Measurements from ENCODE around the gene UNC5B.

DNA sequence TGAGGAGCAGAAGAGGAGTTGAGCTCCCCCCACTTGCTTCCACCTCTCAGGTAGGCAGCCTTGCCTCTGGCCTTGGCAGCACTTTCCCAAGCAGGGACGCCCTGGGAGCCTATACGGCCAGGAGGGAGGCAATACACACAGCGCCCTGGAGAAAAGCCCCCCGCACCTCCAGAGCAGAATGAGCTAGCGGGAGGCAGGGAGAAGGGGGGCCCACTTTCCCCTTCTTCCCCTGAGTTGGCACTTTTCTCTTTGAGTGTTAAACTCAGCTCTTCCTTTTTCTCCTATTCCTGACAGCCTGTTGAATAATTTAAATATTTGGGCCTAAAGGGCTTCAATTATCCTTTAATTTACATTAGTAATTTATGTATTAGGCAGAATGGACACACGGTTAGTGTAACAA lies 35.8 kb downstream of the UNC5B start:
- TF ChIP-seq TAF1 (IDR thresholded peaks at IDR 0.05; ENCODE audit: borderline replicate concordance, low read depth, low read length) = no peak
- TF ChIP-seq POLR2A (IDR thresholded peaks at IDR 0.05; ENCODE audit: low read depth, low read length) = no peak
- TF ChIP-seq POLR2AphosphoS5 (IDR thresholded peaks at IDR 0.05; ENCODE audit: low read depth, low read length) = no peak
